ENCODE data around the gene MARK3.

DNA sequence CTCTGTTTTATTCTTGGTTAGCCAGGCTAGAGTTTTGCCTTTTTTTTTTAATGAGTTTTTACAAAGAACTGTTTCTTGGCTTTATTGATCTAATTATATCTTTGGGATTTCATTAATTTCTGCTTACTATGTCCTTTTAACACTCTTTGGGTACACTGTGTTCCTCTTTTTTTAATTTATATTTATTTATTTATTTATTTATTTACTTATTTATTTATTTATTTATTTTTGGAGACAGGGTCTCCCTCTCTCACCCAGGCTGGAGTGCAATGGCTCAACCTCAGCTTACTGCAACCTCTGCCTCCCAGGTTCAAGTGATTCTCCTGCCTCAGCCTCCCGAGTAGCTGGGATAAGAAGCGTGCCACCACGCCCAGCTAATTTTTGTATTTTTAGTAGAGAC is 15.1 kb upstream of the MARK3 start:
- TF ChIP-seq EP300 (IDR thresholded peaks at IDR 0.05) (no peak), POLR2A (IDR thresholded peaks at IDR 0.05) (no peak), POLR2AphosphoS5 (IDR thresholded peaks at IDR 0.05) (no peak)
- TF ChIP-seq, protein P1, sequence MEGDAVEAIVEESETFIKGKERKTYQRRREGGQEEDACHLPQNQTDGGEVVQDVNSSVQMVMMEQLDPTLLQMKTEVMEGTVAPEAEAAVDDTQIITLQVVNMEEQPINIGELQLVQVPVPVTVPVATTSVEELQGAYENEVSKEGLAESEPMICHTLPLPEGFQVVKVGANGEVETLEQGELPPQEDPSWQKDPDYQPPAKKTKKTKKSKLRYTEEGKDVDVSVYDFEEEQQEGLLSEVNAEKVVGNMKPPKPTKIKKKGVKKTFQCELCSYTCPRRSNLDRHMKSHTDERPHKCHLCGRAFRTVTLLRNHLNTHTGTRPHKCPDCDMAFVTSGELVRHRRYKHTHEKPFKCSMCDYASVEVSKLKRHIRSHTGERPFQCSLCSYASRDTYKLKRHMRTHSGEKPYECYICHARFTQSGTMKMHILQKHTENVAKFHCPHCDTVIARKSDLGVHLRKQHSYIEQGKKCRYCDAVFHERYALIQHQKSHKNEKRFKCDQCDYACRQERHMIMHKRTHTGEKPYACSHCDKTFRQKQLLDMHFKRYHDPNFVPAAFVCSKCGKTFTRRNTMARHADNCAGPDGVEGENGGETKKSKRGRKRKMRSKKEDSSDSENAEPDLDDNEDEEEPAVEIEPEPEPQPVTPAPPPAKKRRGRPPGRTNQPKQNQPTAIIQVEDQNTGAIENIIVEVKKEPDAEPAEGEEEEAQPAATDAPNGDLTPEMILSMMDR (IDR thresholded peaks at IDR 0.05): no peak
